ENCODE results near the gene PCNT. TPM values are rescaled to one million over a fixed set of nuclear protein-coding genes. Genes with fewer than 3 reads are reported as not detected.

Gene PCNT
- total RNA-seq, 6 experiments from 2014 or later, result 23.2 to 26.9 (median 25.5) TPM

DNA sequence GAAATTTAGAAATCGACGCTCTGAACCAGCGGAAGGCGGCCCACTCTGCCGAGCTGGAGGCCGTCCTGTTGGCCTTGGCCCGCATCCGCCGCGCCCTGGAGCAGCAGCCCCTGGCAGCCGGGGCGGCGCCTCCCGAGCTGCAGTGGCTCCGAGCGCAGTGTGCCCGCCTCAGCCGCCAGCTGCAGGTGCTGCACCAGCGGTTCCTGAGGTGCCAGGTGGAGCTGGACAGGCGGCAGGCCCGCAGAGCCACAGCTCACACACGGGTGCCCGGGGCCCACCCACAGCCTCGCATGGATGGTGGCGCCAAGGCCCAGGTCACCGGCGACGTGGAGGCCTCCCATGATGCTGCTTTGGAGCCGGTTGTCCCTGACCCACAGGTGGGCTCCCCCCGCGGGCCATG is 87.7 kb downstream of the PCNT start:
- Mint-ChIP-seq H3K27me3 (ENCODE audit: insufficient read depth) (peaks cover 1% of the 10 kb centered on the region; the same call in 1 of the 2 replicates), H3K36me3 (ENCODE audit: low read depth) (no peaks in the 10 kb centered on the region; the same call in none of the 2 replicates), H3K27ac (no peak overlapping the region), H3K4me1 (ENCODE audit: low read depth) (no peaks in the 10 kb centered on the region), H3K4me3 (no peak overlapping the region), H3K9me3 (no peaks in the 10 kb centered on the region)
- TF ChIP-seq, protein P1, sequence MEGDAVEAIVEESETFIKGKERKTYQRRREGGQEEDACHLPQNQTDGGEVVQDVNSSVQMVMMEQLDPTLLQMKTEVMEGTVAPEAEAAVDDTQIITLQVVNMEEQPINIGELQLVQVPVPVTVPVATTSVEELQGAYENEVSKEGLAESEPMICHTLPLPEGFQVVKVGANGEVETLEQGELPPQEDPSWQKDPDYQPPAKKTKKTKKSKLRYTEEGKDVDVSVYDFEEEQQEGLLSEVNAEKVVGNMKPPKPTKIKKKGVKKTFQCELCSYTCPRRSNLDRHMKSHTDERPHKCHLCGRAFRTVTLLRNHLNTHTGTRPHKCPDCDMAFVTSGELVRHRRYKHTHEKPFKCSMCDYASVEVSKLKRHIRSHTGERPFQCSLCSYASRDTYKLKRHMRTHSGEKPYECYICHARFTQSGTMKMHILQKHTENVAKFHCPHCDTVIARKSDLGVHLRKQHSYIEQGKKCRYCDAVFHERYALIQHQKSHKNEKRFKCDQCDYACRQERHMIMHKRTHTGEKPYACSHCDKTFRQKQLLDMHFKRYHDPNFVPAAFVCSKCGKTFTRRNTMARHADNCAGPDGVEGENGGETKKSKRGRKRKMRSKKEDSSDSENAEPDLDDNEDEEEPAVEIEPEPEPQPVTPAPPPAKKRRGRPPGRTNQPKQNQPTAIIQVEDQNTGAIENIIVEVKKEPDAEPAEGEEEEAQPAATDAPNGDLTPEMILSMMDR (IDR thresholded peaks at IDR 0.05), result no peak
- no peak for DNase-seq

DNA sequence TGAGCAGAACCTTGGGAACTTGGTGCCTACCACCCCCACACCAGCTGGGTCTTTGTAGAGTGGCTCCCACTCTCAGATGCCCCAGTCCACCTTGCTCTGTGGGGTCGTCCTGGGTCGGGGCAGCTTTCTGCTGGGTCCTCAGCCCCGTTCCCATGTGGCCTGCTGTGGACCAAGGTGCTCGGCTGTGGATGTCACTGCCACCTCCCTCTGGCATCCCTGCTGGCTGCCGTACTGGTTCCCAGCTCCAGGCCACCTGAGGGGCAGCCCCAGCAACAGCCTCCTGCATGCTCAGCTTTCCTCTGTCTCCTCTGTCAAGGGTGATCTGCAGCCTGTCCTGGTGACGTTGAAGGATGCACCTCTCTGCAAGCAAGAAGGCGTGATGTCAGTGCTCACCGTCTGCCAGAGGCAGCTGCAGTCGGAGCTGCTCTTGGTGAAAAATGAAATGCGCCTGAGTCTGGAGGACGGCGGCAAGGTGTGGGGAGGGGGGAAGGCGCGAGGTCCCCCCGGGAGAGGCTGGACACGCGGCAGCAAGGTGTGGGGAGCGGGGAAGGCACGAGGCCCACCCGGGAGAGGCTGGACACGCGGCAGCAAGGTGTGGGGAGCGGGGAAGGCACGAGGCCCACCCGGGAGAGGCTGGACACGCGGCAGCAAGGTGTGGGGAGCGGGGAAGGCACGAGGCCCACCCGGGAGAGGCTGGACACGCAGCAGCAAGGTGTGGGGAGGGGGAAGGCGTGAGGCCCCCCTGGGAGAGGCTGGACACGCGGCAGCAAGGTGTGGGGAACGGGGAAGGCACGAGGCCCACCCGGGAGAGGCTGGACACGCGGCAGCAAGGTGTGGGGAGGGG is 88.8 kb downstream of the PCNT start:
- Mint-ChIP-seq H3K27ac (no peak overlapping the region), H3K9me3 (no peaks in the 10 kb centered on the region), H3K27me3 (ENCODE audit: insufficient read depth) (peaks cover 1% of the 10 kb centered on the region; the same call in 1 of the 2 replicates), H3K36me3 (ENCODE audit: low read depth) (no peaks in the 10 kb centered on the region; the same call in 1 of the 2 replicates), H3K4me1 (ENCODE audit: low read depth) (no peaks in the 10 kb centered on the region), H3K4me3 (no peak overlapping the region)
- no peak for DNase-seq
- TF ChIP-seq, protein P1 (IDR thresholded peaks at IDR 0.05), result no peak

DNA sequence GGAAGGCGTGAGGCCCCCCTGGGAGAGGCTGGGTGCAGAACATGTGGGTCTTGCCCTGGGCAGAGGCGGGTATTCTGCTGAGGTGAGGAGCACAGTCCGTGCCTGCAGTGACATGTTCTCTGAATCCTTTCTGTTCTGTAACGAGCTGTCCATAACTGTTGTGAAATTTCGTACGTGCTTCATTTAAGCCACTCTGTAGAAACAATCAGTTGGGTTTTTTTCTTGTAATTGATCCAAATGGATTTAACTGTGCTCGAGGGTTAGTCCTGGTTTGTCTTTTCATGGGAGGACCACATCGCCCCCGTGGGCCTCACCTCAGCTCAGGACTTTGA is 89.4 kb downstream of the PCNT start:
- no peak overlapping the region for H3K4me3 Mint-ChIP-seq
- no peak for DNase-seq
- no peaks in the 10 kb centered on the region for H3K9me3 Mint-ChIP-seq
- TF ChIP-seq, protein P1 (IDR thresholded peaks at IDR 0.05), result no peak
- no peaks in the 10 kb centered on the region; the same call in 1 of the 2 replicates for H3K36me3 Mint-ChIP-seq (ENCODE audit: low read depth)
- H3K27me3 Mint-ChIP-seq (ENCODE audit: insufficient read depth), result peaks cover 1% of the 10 kb centered on the region; the same call in 1 of the 2 replicates
- H3K4me1 Mint-ChIP-seq (ENCODE audit: low read depth), result no peaks in the 10 kb centered on the region
- no peak overlapping the region for H3K27ac Mint-ChIP-seq

DNA sequence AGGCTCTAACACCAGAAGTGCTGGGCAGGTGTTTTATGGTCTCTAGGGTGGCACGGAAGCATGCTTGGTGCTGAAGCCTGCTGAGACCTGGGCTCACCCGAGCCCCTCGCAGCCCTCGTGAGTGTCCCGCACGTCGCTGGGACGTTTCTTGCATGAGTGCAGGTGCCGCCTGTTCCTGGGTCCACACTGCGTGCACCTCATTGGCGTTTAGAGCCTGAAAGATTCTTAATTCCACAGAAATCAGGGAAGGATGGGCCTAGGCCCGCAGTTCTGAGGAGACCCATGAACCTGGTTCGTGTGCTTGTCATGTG is 91.0 kb downstream of the PCNT start:
- Mint-ChIP-seq H3K27me3 (ENCODE audit: insufficient read depth) (no peaks in the 10 kb centered on the region), H3K36me3 (ENCODE audit: low read depth) (peaks cover 12% of the 10 kb centered on the region), H3K27ac (no peak overlapping the region), H3K9me3 (no peaks in the 10 kb centered on the region), H3K4me1 (ENCODE audit: low read depth) (no peaks in the 10 kb centered on the region), H3K4me3 (no peak overlapping the region)
- DNase-seq, result no peak
- TF ChIP-seq, protein P1 (IDR thresholded peaks at IDR 0.05), result no peak

DNA sequence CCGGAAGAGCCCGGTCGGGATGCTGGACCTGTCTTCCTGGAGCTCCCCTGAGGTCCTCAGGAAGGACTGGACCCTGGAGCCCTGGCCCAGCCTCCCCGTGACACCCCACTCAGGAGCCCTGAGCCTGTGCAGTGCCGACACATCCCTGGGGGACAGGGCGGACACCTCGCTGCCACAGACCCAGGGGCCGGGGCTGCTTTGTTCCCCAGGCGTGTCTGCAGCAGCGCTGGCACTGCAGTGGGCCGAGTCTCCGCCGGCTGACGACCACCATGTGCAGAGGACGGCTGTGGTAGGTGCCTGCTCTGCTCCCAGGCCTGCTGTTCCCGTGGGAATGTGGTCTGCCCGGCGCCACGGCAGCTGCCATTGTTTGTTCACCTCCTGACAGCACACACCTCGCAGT is 92.6 kb downstream of the PCNT start:
- Mint-ChIP-seq H3K27ac (no peak overlapping the region), H3K36me3 (ENCODE audit: low read depth) (peaks cover 17% of the 10 kb centered on the region), H3K4me1 (ENCODE audit: low read depth) (no peaks in the 10 kb centered on the region), H3K9me3 (no peaks in the 10 kb centered on the region), H3K4me3 (no peak overlapping the region), H3K27me3 (ENCODE audit: insufficient read depth) (no peaks in the 10 kb centered on the region)
- DNase-seq, result no peak
- TF ChIP-seq, protein P1 (IDR thresholded peaks at IDR 0.05), result no peak
